NCI-H524 treated with DMSO at 0.1 percent for 48 hours (cell line): ENCODE data around the gene AZI2.

Experiments
- DNase-seq: peaks from one replicate; lab custom pipeline; 2025; lab: John Stamatoyannopoulos, UW

The AZI2 gene

DNA sequence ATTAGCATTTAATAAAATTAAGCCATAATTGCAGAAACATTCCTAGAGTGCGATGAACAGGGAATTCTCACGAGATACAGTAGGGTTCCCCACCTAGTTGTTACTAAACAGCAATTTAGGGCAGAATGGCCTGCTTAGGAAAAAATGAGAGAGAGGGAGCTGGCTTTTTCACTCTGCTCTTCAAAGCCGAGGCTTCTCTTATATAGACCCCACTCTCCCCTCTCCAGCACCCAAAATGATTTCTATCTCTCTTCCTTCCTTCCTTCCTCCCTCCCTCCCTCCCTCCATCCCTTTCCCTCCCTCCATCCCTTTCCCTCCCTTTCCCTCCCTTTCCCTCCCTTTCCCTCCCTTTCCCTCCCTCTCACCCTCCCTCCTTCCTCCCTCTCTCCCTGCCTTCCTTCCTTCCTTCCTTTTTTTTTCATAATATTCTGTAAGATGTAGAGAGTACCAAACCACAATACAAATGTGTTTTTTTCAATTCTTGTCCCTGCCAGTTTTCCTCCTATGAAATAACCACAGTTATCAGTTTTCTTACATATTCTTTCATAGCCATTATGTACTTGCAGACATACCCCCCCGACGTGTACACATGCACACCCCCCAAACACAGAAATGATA is 48.2 kb downstream of the AZI2 start:
- DNase-seq = no peak

DNA sequence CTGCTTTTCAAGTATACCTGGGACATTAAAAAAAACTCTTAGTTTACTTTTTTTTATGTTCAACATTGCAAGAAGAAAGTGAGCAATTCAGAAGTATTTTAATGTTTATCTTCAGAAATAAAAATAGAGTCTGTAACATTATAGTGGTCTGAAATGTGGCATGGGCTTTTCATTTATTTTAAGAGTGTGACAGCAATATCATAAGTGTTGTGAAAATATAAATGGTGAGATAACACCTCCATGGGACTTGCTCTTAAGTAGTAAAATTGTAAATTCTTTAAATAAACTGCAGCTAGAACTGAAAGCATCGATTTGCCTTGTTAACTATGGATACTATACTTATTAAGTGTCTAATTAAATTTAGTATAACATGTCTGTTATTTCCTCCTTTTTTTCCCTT is 48.9 kb downstream of the AZI2 start:
- no peak for DNase-seq

DNA sequence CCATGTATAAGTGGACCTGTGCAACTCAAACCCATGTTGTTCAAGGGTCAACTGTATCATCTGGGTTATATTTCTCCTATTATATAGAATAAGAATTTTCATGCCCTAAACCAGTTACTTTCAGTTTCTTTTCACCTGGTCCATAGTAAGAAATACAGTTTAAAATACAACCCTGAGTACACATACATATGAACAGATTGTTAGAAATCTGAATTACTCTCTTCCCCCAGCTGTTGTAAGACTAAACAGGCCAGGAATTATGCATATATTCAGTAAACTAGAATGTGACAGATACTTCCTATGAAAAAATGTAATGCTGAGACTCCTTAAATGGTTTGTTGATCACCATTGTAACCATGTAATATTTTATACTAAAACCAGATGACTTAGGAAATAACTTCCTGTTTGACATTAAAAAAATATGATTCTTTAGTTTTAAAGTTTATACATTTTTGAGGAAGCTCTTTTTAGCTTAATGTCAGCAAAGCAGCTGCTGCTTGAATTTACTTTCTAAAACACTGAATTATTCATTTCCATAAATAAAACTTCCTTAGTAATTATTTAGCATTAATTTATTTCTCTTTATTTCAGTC is 52.6 kb downstream of the AZI2 start:
- no peak for DNase-seq

DNA sequence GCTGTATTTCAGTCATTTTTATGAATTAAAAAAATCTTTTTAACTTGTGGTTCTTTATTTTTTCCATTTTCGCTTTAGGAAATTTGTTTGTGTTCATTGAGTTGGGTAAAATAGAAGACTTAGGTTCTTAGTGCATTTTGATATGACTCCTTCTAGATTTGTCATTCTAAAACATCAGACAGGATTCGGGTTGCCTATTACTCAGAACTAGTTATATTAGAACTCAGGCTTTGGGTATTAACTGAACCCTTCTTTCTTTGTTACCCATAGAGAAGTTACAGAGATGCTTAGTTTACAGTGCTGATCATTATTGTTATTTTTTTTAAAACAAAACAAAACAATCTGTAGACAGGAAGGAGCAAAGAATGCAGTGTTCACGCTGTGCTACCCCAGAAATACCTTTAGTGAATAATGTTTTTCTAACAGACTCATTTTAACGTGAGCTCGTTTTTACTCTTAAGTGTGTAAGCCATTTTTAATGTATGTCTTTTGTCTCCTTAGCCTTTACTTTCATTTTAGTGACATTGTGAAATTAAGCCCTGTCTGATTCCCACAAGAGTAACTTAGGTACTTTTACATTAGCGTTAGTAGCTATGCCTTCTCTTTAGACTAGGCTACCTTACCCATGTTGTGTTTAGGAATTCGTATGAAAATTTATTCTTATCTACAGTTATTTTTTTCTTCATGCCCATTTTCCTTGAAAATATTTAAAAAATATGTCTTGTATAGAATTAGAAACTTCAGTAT is 53.8 kb downstream of the AZI2 start:
- DNase-seq = no peak

DNA sequence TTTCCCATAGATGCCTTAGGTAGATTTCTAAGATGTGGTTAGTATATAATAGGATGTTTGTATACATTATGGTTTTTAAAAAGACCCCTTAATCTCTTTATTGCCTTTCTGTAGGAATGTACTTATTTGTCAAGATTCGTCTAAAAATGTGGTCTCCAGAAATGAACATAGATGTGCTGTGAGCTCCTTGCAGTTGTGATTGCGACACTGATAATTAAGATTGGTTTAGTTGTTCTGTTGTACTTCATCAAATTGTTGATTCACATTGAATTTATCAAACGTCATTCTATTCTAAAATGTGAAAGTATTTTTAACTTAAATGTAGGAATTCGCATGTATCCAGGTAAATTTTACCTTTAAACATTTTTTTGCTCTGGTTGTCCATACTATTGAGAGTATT is 56.0 kb downstream of the AZI2 start:
- no peak for DNase-seq

DNA sequence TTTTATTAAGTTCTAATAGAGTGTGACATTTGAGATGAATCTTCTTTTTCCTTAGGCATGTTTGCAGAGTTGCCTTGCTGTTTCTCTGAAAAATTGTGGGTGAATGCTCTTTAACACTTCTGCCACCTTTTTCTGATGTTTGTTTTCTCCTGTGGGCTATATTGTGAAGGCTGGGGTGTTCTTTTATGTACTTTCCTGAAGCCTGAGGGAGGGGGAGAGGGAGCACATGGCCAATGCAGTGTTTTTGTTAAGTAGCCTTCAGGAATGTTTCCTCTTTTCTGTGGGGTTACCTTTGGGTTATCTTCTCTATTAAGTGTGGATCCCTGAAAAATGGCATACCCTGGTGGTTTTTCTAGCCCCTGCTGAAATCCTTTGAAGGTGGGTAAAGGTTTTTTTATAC is 57.0 kb downstream of the AZI2 start:
- DNase-seq = no peak

DNA sequence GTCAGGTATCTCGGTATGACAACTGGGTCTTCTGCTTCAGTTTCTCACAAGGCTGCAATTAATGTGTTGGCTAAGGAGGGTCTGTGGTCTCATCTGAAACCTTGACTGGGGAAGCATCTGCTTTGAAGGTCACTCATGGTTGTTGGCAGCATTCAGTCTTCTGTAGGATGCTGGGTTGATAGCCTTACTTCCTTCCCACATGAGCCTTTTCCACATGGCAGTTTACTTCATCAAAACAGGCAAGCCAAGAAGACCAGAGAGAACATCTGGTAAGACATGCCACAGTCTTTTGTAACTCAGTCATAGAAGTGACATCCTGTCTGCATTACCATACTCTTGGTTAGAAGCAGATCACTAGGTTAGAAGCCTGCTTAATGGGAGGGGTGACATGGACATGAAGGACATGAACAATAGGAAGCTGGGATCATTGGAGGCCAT is 57.7 kb downstream of the AZI2 start:
- no peak for DNase-seq

DNA sequence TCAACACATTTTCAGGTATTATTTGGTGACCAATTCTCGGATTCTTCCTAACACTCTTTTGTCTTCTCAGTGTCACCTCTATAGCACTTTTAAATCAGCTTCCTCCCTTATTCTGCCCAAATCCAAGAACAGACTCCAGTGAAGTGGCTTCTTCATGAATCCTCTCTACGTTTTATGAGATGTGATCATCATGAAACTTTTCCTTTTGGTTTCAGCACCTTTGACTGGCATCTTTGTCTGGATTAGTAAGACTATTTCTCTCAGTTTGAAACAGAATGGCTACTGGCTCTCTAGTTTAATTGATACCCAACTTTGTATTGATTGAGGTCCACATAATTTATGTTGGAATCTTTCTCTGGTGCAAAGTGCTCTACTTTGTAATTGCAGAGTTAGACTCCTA is 61.6 kb downstream of the AZI2 start:
- DNase-seq = no peak

DNA sequence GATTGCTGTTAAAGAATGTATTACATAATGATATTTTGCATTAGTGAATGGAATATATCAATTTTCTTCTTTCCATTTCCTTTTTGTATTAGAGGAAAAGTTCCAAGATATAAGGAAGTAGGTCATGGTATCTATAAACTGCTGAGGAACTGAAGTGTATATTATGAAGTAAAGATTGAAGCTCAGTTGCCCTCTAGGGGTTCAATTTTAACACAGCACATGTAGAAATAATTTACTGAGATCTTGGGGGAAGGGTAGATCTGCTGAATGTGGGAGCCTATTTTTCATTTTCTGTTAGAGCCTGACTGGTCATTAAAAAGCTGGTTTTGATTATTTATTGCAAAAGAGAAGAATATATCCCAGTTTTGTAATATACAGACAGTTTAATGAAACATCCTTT is 62.0 kb downstream of the AZI2 start:
- peak; percentile 1 for DNase-seq

DNA sequence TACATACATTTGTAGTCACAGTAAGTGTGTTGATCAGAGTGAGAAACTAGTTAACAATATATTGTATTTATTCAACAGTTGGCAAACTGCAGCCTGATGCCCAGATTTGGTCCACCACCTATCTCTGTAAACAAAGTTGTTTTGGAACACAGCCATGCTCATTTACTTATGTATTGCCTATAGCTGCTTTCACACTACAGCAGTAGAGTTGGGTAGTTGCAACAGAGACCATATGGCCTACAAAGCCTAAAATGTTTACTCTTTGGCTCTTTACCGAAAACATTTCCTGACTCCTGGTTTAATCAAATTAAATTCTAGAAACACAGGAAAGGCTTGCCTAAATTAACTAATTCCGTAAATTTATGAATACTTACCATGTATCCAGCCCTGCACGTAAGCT is 67.8 kb downstream of the AZI2 start:
- no peak for DNase-seq

DNA sequence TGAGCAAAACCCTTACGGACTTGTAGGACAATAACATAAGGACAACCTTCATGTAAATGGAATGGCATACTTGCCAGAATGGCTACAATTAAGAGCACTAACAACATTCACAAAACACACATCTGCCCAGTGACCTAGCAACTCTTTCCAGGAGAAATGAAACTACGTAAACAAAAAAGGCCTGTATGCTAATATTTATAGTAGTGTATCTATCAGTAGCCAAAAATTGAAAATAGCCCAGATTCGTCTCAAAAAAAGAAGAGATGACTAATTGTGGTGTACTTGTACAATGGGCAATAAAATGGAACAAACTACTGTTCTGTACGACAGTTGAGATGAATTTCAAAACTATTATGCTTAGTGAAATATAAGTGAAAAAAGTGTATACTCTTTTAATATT is 68.9 kb downstream of the AZI2 start:
- no peak for DNase-seq

DNA sequence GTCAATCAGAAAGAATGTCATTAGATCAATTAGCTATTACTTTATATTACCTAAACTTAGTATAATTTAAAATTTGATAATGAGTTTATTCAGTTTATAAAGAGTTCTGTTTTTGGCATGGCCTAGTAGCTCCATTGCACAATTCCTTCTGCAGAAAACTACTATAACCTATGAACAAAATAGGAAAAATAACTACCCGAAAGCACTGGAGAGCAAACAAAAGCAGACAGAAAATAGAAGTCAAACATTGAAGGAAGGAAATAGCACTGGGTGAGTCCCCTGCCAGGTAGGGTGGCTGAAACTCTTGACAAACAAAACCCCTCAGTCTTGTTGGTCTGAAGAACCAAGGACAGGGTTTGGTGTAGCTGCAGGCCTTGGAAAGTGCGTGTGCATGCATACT is 69.7 kb downstream of the AZI2 start:
- no peak for DNase-seq

DNA sequence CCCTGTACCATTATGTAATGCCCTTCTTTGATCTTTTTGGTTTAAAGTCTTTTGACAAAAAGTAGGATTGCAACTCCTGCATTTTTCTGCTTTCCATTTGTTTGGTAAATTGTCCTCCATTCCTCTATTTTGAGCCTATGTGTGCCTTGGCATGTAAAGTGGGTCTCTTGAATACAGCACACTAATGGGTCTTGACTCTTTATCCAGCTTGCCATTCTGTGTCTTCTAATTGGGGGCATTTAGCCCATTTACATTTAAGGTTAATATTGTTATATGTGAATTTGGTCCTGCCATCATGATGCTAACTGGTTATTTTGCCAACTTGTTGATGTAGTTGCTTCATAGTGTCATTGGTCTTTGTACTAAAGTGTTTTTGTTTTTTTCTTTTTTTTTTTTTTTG is 74.8 kb downstream of the AZI2 start:
- no peak for DNase-seq
